Measurements from ENCODE around the gene AP1S1. TPM values are rescaled to one million over a fixed set of nuclear protein-coding genes. Genes with fewer than 3 reads are reported as not detected.

The AP1S1 gene
- total and polyA plus RNA-seq, 9 of the 15 experiments (the other 6 are each of a cell fraction or from before 2014, with no cell fraction given), result 4.4 to 149 (median 89.4) TPM

- Histone ChIP-seq H3K9ac (ENCODE audit: insufficient read depth in 1 of 2, low read depth in 2 of 2, low read length in 2 of 2) (peak overlapping the region in 1 of 2 experiments; percentile 10; a peak in 1 of 4 replicates), H4K20me1 (replicated peaks; ENCODE audit: control insufficient read depth, insufficient read depth, low read length) (no peaks in the 10 kb centered on the region), H3K36me3 (ENCODE audit: control insufficient read depth, insufficient read depth, low read length) (no peaks in the 10 kb centered on the region), H3K79me2 (ENCODE audit: control insufficient read depth, insufficient read depth, low read length) (no peaks in the 10 kb centered on the region), H3K27me3 (ENCODE audit: control insufficient read depth in 2 of 2, insufficient read depth in 2 of 2, low read length in 2 of 2) (peaks cover 0 to 11% of the 10 kb centered on the region in 2 experiments; a peak in 1 of 5 replicates), H3K4me1 (replicated peaks in 1 of 2; ENCODE audit: control insufficient read depth in 2 of 2, insufficient read depth in 2 of 2, low read length in 2 of 2) (peaks cover 9 to 32% of the 10 kb centered on the region in 2 experiments), H3K9me1 (ENCODE audit: control insufficient read depth, insufficient read depth, low read length) (no peaks in the 10 kb centered on the region), H3K9me3 (replicated peaks; ENCODE audit: control insufficient read depth, insufficient read depth, low read depth, low read length) (no peaks in the 10 kb centered on the region), H3K4me2 (ENCODE audit: insufficient read depth, low read length) (no peak overlapping the region), H2AFZ (ENCODE audit: low read depth, low read length) (no peak overlapping the region), H3K4me3 (no peak overlapping the region), H3K27ac (ENCODE audit: extremely low read depth, low read depth, low read length) (no peak overlapping the region)
- FAIRE-seq (no peak), DNase-seq (ENCODE audit: extremely low read depth in 1 of 4, low spot score in 3 of 4) (no peak), ATAC-seq (no peak)
- ChIA-PET CTCF (ENCODE audit: low intra/inter-chr PET ratio) (no interaction called here), POLR2A (interaction anchor here (0.6 kb wide), 1 partner anchor 77 kb away, joined by 3 read pairs; no protein-coding TSS in a partner anchor)
- in situ Hi-C loops (cut with MboI), result no loop called here
- intact Hi-C loops (cut with micrococcal nuclease), result no loop called here
- no TSS peak for BruUV-seq (replicated peaks)
- WGBS (ENCODE audit: insufficient coverage, low coverage, missing lambda C conversion rate), result 59% methylated on average over 14 of the region's 14 CpGs
- TF ChIP-seq SRF (CRISPR knock-in tag; IDR thresholded peaks at IDR 0.05), result no peak
- no peak for TF ChIP-seq RB1 (IDR thresholded peaks at IDR 0.05; ENCODE audit: low read depth)
- no peak for TF ChIP-seq HMG20B (CRISPR knock-in tag; IDR thresholded peaks at IDR 0.05)
- TF ChIP-seq, protein P1, sequence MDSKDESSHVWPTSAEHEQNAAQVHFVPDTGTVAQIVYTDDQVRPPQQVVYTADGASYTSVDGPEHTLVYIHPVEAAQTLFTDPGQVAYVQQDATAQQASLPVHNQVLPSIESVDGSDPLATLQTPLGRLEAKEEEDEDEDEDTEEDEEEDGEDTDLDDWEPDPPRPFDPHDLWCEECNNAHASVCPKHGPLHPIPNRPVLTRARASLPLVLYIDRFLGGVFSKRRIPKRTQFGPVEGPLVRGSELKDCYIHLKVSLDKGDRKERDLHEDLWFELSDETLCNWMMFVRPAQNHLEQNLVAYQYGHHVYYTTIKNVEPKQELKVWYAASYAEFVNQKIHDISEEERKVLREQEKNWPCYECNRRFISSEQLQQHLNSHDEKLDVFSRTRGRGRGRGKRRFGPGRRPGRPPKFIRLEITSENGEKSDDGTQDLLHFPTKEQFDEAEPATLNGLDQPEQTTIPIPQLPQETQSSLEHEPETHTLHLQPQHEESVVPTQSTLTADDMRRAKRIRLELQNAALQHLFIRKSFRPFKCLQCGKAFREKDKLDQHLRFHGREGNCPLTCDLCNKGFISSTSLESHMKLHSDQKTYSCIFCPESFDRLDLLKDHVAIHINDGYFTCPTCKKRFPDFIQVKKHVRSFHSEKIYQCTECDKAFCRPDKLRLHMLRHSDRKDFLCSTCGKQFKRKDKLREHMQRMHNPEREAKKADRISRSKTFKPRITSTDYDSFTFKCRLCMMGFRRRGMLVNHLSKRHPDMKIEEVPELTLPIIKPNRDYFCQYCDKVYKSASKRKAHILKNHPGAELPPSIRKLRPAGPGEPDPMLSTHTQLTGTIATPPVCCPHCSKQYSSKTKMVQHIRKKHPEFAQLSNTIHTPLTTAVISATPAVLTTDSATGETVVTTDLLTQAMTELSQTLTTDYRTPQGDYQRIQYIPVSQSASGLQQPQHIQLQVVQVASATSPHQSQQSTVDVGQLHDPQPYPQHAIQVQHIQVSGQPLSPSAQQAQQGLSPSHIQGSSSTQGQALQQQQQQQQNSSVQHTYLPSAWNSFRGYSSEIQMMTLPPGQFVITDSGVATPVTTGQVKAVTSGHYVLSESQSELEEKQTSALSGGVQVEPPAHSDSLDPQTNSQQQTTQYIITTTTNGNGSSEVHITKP (IDR thresholded peaks at IDR 0.05; ENCODE audit: partially characterized antibody), result no peak
- TF ChIP-seq ARNT (IDR thresholded peaks at IDR 0.05), result no peak
- no peak for TF ChIP-seq TCFL5 (CRISPR knock-in tag; conservative IDR thresholded peaks at IDR 0.05)
- TF ChIP-seq RFX7 (CRISPR knock-in tag; IDR thresholded peaks at IDR 0.05), result no peak
- no peak for TF ChIP-seq TAF9B (IDR thresholded peaks at IDR 0.05; ENCODE audit: partially characterized antibody)
- no peak for TF ChIP-seq HDGF (IDR thresholded peaks at IDR 0.05)
- no peak for TF ChIP-seq ZNF780A (CRISPR knock-in tag; IDR thresholded peaks at IDR 0.05)
- TF ChIP-seq, protein P2, sequence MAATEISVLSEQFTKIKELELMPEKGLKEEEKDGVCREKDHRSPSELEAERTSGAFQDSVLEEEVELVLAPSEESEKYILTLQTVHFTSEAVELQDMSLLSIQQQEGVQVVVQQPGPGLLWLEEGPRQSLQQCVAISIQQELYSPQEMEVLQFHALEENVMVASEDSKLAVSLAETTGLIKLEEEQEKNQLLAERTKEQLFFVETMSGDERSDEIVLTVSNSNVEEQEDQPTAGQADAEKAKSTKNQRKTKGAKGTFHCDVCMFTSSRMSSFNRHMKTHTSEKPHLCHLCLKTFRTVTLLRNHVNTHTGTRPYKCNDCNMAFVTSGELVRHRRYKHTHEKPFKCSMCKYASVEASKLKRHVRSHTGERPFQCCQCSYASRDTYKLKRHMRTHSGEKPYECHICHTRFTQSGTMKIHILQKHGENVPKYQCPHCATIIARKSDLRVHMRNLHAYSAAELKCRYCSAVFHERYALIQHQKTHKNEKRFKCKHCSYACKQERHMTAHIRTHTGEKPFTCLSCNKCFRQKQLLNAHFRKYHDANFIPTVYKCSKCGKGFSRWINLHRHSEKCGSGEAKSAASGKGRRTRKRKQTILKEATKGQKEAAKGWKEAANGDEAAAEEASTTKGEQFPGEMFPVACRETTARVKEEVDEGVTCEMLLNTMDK (IDR thresholded peaks at IDR 0.05; ENCODE audit: borderline replicate concordance, insufficient read depth, low read depth, low read length, poor library complexity, severe bottlenecking), result no peak
- TF ChIP-seq, protein P3, sequence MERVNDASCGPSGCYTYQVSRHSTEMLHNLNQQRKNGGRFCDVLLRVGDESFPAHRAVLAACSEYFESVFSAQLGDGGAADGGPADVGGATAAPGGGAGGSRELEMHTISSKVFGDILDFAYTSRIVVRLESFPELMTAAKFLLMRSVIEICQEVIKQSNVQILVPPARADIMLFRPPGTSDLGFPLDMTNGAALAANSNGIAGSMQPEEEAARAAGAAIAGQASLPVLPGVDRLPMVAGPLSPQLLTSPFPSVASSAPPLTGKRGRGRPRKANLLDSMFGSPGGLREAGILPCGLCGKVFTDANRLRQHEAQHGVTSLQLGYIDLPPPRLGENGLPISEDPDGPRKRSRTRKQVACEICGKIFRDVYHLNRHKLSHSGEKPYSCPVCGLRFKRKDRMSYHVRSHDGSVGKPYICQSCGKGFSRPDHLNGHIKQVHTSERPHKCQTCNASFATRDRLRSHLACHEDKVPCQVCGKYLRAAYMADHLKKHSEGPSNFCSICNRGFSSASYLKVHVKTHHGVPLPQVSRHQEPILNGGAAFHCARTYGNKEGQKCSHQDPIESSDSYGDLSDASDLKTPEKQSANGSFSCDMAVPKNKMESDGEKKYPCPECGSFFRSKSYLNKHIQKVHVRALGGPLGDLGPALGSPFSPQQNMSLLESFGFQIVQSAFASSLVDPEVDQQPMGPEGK (CRISPR knock-in tag; IDR thresholded peaks at IDR 0.05; ENCODE audit: borderline replicate concordance), result no peak
- TF ChIP-seq SRSF3 (IDR thresholded peaks at IDR 0.05; ENCODE audit: insufficient read depth, low read length), result no peak
- TF ChIP-seq, protein P4, sequence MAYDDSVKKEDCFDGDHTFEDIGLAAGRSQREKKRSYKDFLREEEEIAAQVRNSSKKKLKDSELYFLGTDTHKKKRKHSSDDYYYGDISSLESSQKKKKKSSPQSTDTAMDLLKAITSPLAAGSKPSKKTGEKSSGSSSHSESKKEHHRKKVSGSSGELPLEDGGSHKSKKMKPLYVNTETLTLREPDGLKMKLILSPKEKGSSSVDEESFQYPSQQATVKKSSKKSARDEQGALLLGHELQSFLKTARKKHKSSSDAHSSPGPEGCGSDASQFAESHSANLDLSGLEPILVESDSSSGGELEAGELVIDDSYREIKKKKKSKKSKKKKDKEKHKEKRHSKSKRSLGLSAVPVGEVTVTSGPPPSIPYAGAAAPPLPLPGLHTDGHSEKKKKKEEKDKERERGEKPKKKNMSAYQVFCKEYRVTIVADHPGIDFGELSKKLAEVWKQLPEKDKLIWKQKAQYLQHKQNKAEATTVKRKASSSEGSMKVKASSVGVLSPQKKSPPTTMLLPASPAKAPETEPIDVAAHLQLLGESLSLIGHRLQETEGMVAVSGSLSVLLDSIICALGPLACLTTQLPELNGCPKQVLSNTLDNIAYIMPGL (CRISPR knock-in tag; IDR thresholded peaks at IDR 0.05), result no peak
Measured at GRCh38 chr7:101198476-101198875, 44.2 kb downstream of the AP1S1 start.
